B cell (primary cell): Measurements from ENCODE around the gene LAMA1. TPM values are rescaled to one million over a fixed set of nuclear protein-coding genes. Genes with fewer than 3 reads are reported as not detected.

ENCODE experiments used
- ATAC-seq: fragments of 200-7000 bp; cut with Tn5 transposase; one replicate; pipeline ENCODE4 v1.10.0; 2021; ENCODE audit warnings: low read depth, mild to moderate bottlenecking, moderate number of reproducible peaks, moderate library complexity
- CTCF ChIA-PET: fragments of 350-600 bp; sonication (Branson Sonifier 250); formaldehyde crosslinking; loops from one replicate; lab custom pipeline; 2021; ENCODE audit warnings: antibody characterized with exemption, inconsistent platforms; lab: Charles Lee
- POLR2A ChIA-PET: fragments of 350-600 bp; sonication (Branson Sonifier 250); formaldehyde crosslinking; loops from one replicate; lab custom pipeline; 2021; ENCODE audit warnings: antibody characterized with exemption; lab: Charles Lee
- DNase-seq: peaks from one replicate; pipeline ENCODE4 v3.0.0; 2013
- H2AFZ ChIP-seq: 2 replicates; pipeline ENCODE4 v1.6.1; 2012; ENCODE audit warnings: mild to moderate bottlenecking, low read depth, low read length; ENCODE audit not compliant: insufficient read depth, poor library complexity, severe bottlenecking
- H3K27ac ChIP-seq, 2 donors: 1 replicate in 1 of 2; 2 replicates in 1 of 2; pipeline ENCODE4 v1.5.1; 2012 to 2013; ENCODE audit warnings: low read length in 2 of 2, mild to moderate bottlenecking in 2 of 2, moderate library complexity in 1 of 2
- H3K27me3 ChIP-seq, 4 experiments: fragments of 200-600 bp in 1 of 4; sonication (generic) in 1 of 4; replicated peaks in 1 of 4; 1 replicate in 2 of 4; 2 replicates in 2 of 4; pipeline versions ENCODE4 v1.6.1 to v1.7.0; 2013 to 2016; ENCODE audit warnings: low read length in 3 of 4, mild to moderate bottlenecking in 2 of 4, mixed read lengths in 1 of 4, moderate library complexity in 1 of 4; ENCODE audit not compliant: insufficient read depth in 4 of 4, control insufficient read depth in 3 of 4; ENCODE audit errors: control extremely low read depth in 1 of 4
- H3K36me3 ChIP-seq, 2 experiments: replicated peaks in 1 of 2; 1 replicate in 1 of 2; 2 replicates in 1 of 2; pipeline versions ENCODE4 v1.6.1 to v1.7.1; 2013; ENCODE audit warnings: low read length in 1 of 2; ENCODE audit not compliant: insufficient read depth in 2 of 2, control insufficient read depth in 1 of 2; ENCODE audit errors: control extremely low read depth in 1 of 2, extremely low read depth in 1 of 2
- H3K4me1 ChIP-seq, 2 donors: fragments of 200-600 bp in 1 of 2; sonication (generic) in 1 of 2; 1 replicate in 1 of 2; 2 replicates in 1 of 2; pipeline versions ENCODE4 v1.5.1 to v1.6.1; 2013 to 2017; ENCODE audit warnings: low read length in 2 of 2; ENCODE audit not compliant: control insufficient read depth in 2 of 2, insufficient read depth in 2 of 2
- H3K4me2 ChIP-seq: replicated peaks from 2 replicates; pipeline ENCODE3; 2012; ENCODE audit warnings: mild to moderate bottlenecking, low read depth, low read length; ENCODE audit not compliant: poor library complexity, severe bottlenecking
- H3K4me3 ChIP-seq, 5 experiments: fragments of 200-600 bp in 1 of 5; sonication (generic) in 1 of 5; 1 replicate in 3 of 5; 2 replicates in 2 of 5; pipeline versions ENCODE4 v1.5.1 to v1.7.0; 2011 to 2016; ENCODE audit warnings: low read length in 4 of 5, mild to moderate bottlenecking in 4 of 5, low read depth in 2 of 5, control low read depth in 1 of 5, moderate library complexity in 1 of 5; ENCODE audit not compliant: insufficient read depth in 1 of 5; ENCODE audit errors: control extremely low read depth in 1 of 5, extremely low read depth in 1 of 5
- H3K79me2 ChIP-seq: fragments of 200-600 bp; sonication (generic); one replicate; pipeline ENCODE4 v1.6.0; 2016; ENCODE audit warnings: low read length; ENCODE audit not compliant: control insufficient read depth, insufficient read depth
- H3K9ac ChIP-seq: fragments of 200-600 bp; sonication (generic); 2 replicates; pipeline ENCODE4 v1.6.1; 2017; ENCODE audit warnings: mild to moderate bottlenecking, low read length, moderate library complexity
- H3K9me3 ChIP-seq, 3 donors: one replicate each; pipeline versions ENCODE4 v1.6.1 to v1.7.1; 2013; ENCODE audit warnings: low read length in 2 of 3; ENCODE audit not compliant: control insufficient read depth in 2 of 3, insufficient read depth in 1 of 3; ENCODE audit errors: control extremely low read depth in 1 of 3
- H4K20me1 ChIP-seq: 2 replicates; pipeline ENCODE4 v1.6.0; 2012; ENCODE audit warnings: mild to moderate bottlenecking, low read length; ENCODE audit not compliant: insufficient read depth, control insufficient read depth, poor library complexity, severe bottlenecking
- H3K27ac Mint-ChIP-seq: one replicate; pipeline ENCODE4 v1.8.0; 2021; ENCODE audit warnings: mixed read lengths
- H3K27me3 Mint-ChIP-seq: one replicate; pipeline ENCODE4 v1.8.0; 2021; ENCODE audit warnings: mixed read lengths
- H3K4me1 Mint-ChIP-seq: one replicate; pipeline ENCODE4 v1.8.0; 2021; ENCODE audit warnings: mixed read lengths
- H3K4me3 Mint-ChIP-seq: one replicate; pipeline ENCODE4 v1.8.0; 2021; ENCODE audit warnings: mixed read lengths
- H3K9me3 Mint-ChIP-seq: one replicate; pipeline ENCODE4 v1.8.0; 2022; ENCODE audit warnings: mixed read lengths; ENCODE audit not compliant: insufficient read depth
- EZH2 ChIP-seq: IDR thresholded peaks from 2 replicates; pipeline ENCODE4 v1.6.1; 2012; ENCODE audit warnings: borderline replicate concordance, low read depth, mild to moderate bottlenecking, moderate library complexity, low read length; ENCODE audit not compliant: insufficient read depth, poor library complexity, severe bottlenecking
- WGBS: methylation state at CpG from one replicate; pipeline ENCODE4 v1.1.5; 2013; ENCODE audit warnings: missing lambda C conversion rate; ENCODE audit not compliant: insufficient coverage; 5-methylcytosine and 5-hydroxymethylcytosine counted together
- intact Hi-C: fragments of 100-400 bp; cut with micrococcal nuclease; formaldehyde crosslinking; loops from one replicate; pipeline ENCODE4 v1.10.0; 2022
- polyA plus RNA-seq: library from polyadenylated mRNA; depleted of rRNA; stranded (reverse); fragments of >200 nt; gene quantifications from 2 replicates; pipeline ENCODE4 v1.2.3, GENCODE V29; 2012
- total RNA-seq, 2 donors: library from RNA; stranded (reverse); fragments of 120-200 nt in 1 of 2; gene quantifications; 1 replicate in 1 of 2; 2 replicates in 1 of 2; pipeline versions ENCODE4 v1.2.3 to v1.2.4, GENCODE V29; 2013 to 2022
- TF ChIP-seq, protein P1 (sequence below): fragments of 200-600 bp; IDR thresholded peaks from one replicate; pipeline ENCODE4 v1.8.0; 2022; ENCODE audit warnings: antibody characterized with exemption, mild to moderate bottlenecking

The LAMA1 gene
- total and polyA plus RNA-seq, 2 donors (not counting 1 experiment from before 2014, with no cell fraction given): not detected

DNA sequence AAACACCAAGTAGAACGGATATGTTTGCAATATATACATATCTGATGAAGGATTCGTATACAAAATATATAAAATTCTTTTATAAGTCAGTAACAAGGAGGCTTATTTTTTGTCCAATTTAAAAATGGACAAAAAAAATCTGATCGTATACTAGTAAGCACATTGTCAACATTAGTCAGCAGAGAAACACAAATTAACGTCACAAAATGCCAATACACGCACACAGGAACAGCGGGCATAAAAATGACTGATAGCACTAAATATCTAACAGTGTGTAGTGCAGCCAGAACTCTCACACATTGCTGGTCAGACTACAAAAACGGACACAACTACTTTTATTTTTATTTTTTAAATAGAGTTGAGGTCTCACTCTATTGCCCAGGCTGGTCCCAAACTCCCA lies 69.5 kb downstream of the LAMA1 start:
- Histone ChIP-seq H3K4me3 (no peak overlapping the region), H3K9me3 (no peaks in the 10 kb centered on the region), H3K4me1 (no peaks in the 10 kb centered on the region), H2AFZ (no peak overlapping the region), H3K27me3 (no peaks in the 10 kb centered on the region), H3K9ac (no peak overlapping the region), H3K4me2 (no peak overlapping the region), H3K79me2 (no peaks in the 10 kb centered on the region), H4K20me1 (no peaks in the 10 kb centered on the region), H3K36me3 (no peaks in the 10 kb centered on the region), H3K27ac (no peak overlapping the region)
- no peaks in the 10 kb centered on the region for H3K27me3 Mint-ChIP-seq
- no peak overlapping the region for H3K27ac Mint-ChIP-seq
- H3K9me3 Mint-ChIP-seq: peaks cover 2% of the 10 kb centered on the region
- ChIA-PET POLR2A (no interaction called here), CTCF (no interaction called here)
- TF ChIP-seq EZH2: no peak
- TF ChIP-seq, protein P1, sequence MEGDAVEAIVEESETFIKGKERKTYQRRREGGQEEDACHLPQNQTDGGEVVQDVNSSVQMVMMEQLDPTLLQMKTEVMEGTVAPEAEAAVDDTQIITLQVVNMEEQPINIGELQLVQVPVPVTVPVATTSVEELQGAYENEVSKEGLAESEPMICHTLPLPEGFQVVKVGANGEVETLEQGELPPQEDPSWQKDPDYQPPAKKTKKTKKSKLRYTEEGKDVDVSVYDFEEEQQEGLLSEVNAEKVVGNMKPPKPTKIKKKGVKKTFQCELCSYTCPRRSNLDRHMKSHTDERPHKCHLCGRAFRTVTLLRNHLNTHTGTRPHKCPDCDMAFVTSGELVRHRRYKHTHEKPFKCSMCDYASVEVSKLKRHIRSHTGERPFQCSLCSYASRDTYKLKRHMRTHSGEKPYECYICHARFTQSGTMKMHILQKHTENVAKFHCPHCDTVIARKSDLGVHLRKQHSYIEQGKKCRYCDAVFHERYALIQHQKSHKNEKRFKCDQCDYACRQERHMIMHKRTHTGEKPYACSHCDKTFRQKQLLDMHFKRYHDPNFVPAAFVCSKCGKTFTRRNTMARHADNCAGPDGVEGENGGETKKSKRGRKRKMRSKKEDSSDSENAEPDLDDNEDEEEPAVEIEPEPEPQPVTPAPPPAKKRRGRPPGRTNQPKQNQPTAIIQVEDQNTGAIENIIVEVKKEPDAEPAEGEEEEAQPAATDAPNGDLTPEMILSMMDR: no peak
- ATAC-seq (no peak), DNase-seq (no peak)
- no peaks in the 10 kb centered on the region for H3K4me1 Mint-ChIP-seq
- no peak overlapping the region for H3K4me3 Mint-ChIP-seq
- intact Hi-C loops: no loop called here
- WGBS: 95% methylated on average over 3 of the region's 7 CpGs

DNA sequence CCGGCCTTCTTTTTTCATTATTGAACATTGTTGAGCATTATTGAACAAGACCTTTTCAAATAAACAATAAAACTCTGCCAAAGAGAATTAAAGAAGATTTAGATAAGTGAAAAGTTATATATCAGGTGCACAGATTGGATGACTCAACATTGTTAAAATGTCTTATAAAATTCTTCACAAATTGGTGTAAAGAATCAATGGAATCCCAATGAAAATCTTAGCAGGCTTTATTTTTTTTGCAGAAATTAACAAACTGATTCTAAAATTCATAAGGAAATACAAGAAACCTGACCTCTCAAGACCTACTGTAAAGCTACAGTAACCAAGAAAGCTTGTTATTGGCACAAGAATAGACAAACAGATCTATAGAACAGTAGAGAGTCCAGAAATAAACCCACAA lies 70.3 kb downstream of the LAMA1 start:
- H3K36me3 ChIP-seq: no peaks in the 10 kb centered on the region
- H3K27me3 ChIP-seq: no peaks in the 10 kb centered on the region
- no peak overlapping the region for H3K9ac ChIP-seq
- WGBS: no CpG with 5 or more reads among the region's 1 CpG
- no peak for TF ChIP-seq EZH2
- TF ChIP-seq, protein P1: no peak
- H3K27me3 Mint-ChIP-seq: no peaks in the 10 kb centered on the region
- intact Hi-C loops: no loop called here
- DNase-seq: no peak
- H4K20me1 ChIP-seq: no peaks in the 10 kb centered on the region
- H3K4me3 Mint-ChIP-seq: no peak overlapping the region
- no peaks in the 10 kb centered on the region for H3K9me3 Mint-ChIP-seq
- H3K9me3 ChIP-seq: no peaks in the 10 kb centered on the region
- H3K4me1 Mint-ChIP-seq: no peaks in the 10 kb centered on the region
- H3K27ac Mint-ChIP-seq: no peak overlapping the region
- H3K4me1 ChIP-seq: no peaks in the 10 kb centered on the region
- no peak overlapping the region for H2AFZ ChIP-seq
- POLR2A ChIA-PET: no interaction called here
- H3K4me3 ChIP-seq: no peak overlapping the region
- CTCF ChIA-PET: no interaction called here
- H3K79me2 ChIP-seq: no peaks in the 10 kb centered on the region
- no peak overlapping the region for H3K27ac ChIP-seq
- no peak overlapping the region for H3K4me2 ChIP-seq
- no peak for ATAC-seq
